Measurements from ENCODE around the gene SPOCK2.
A peak's percentile ranks its signal among the peaks of the same experiment; 100 is the strongest.

The SPOCK2 gene

GRCh38 chr10:72065439-72066025, 22.8 kb downstream of the SPOCK2 start:
- in situ Hi-C loops (cut with HindIII; ENCODE audit: low pct_ligation_motif_present, low pct_unique_long_range_greater_than_20kb, low sequenced_read_pairs), result no loop called here
- no peak for DNase-seq

- DNase-seq, result no peak
- in situ Hi-C loops (cut with HindIII; ENCODE audit: low pct_ligation_motif_present, low pct_unique_long_range_greater_than_20kb, low sequenced_read_pairs), result no loop called here
These were observed 24.5 kb downstream of the SPOCK2 start for GRCh38 chr10:72063703-72064391.

GRCh38 chr10:72062832-72063702, 25.3 kb downstream of the SPOCK2 start:
- in situ Hi-C loops (cut with HindIII; ENCODE audit: low pct_ligation_motif_present, low pct_unique_long_range_greater_than_20kb, low sequenced_read_pairs), result no loop called here
- DNase-seq, result no peak

DNA sequence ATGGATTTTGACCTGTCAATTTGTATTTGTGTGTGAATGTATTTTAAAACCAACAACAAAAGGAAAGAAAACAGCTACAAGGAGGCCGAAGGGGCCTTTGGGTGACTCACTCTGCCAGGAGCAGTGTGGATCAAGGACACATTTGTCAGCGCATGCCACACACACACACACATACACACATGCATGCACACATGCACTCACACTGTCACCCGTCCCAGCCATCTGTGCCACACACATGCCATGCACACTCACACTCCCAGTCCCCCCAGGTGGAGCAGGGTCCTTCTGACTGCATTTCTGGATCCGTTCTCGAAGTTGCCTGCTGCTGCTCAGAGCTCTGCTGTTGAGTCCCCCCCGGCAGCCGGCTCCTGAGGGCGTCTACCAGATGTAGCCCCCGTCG, 26.0 kb downstream of the SPOCK2 start:
- no peak for DNase-seq
- in situ Hi-C loops (cut with HindIII; ENCODE audit: low pct_ligation_motif_present, low pct_unique_long_range_greater_than_20kb, low sequenced_read_pairs), result no loop called here

- no peak for DNase-seq
- in situ Hi-C loops (cut with HindIII; ENCODE audit: low pct_ligation_motif_present, low pct_unique_long_range_greater_than_20kb, low sequenced_read_pairs), result no loop called here
These were observed 26.4 kb downstream of the SPOCK2 start for GRCh38 chr10:72061930-72062329.

GRCh38 chr10:72061491-72061890, 26.9 kb downstream of the SPOCK2 start:
- peak; percentile 30 for DNase-seq
- in situ Hi-C loops (cut with HindIII; ENCODE audit: low pct_ligation_motif_present, low pct_unique_long_range_greater_than_20kb, low sequenced_read_pairs), result no loop called here

DNA sequence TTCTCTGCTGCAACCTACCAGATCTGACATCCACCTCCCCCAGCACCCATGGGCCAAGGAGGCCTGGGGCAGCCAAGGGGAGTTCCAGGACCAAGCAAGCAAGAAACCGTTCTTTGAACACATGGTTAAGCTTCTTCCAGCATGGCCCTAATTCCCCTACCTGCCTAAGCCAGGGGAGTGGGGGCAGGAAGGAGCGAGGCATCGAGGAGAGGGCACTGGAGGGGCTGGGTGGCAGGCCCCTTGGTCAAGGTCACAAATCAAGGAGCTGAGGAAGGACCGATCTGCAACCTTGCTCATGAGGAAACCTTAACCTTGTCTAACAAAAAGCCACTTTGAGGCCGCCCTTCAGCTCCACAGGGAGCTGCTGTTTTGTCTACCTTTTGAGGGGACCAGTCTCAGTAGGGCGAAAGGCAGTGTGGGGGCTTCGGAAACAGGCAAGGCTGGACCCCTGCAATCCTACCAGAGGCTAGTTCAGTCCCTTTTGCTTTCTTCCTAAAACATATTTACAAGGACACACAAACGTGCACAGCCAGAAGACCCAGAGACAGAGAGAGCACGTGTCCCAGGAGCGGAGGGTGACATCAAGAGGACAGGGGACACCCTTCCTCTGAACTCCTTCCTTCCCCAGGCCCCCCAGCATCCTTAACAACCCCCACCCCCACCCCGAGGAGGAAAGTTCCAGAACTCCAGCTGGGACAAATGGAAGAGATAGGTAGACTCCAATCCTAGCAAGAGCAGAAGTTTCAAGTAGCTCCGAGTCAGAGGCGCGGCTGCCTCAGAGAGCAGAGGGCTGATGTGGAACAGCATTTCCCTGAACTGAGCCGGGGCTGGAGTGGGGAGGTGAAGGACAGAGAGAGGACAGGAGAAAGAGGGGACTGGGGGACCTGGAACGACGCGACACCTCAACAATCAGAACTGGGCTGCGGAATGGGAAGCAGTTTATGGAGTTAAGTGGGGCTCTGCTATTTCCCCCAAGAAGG, 28.2 kb downstream of the SPOCK2 start:
- in situ Hi-C loops (cut with HindIII; ENCODE audit: low pct_ligation_motif_present, low pct_unique_long_range_greater_than_20kb, low sequenced_read_pairs), result no loop called here
- DNase-seq, result no peak

DNA sequence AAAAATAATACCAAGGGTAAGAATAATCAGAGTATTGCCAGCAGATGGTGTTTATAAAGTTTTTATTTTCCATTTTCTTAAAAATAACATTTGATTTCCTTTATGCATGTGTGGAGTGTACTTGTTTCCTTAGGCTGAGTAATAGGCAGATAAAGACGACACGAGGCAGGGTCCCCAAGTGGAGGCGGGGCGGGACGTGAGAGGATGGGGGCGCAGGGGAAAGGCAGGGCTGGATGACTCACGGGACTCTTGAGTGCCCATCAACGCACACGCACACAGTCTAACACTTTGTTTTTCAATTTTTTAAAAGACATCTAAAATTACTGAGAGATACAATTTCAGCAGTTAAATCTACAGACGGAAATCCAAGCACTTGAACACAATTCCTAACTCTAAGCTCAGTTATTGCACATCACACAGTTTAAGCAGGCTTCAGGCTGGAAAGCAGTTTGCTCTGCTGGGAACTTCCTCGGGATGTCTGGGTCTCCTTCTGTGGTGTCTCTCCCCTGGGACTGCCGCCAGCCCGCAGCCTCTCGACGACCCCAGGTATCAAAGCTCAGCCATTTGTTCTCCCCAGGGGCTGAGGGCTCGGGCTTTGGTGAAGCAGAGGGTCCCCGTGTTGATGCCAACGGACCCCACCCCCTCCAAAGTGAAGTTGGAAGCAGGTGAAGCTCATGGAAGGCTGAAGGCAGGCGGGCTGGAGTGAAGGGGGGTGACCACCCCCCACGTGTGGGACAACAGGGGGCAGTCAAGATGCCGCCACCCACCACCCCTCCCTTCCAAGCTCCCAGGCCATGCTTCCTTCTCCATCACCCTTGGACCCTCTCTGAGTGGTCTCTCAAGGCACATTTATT, 29.1 kb downstream of the SPOCK2 start:
- no peak for DNase-seq
- in situ Hi-C loops (cut with HindIII; ENCODE audit: low pct_ligation_motif_present, low pct_unique_long_range_greater_than_20kb, low sequenced_read_pairs), result no loop called here

GRCh38 chr10:72058347-72058898, 29.9 kb downstream of the SPOCK2 start:
- no peak for DNase-seq
- in situ Hi-C loops (cut with HindIII; ENCODE audit: low pct_ligation_motif_present, low pct_unique_long_range_greater_than_20kb, low sequenced_read_pairs), result no loop called here

- in situ Hi-C loops (cut with HindIII; ENCODE audit: low pct_ligation_motif_present, low pct_unique_long_range_greater_than_20kb, low sequenced_read_pairs), result no loop called here
- no peak for DNase-seq
These were observed 31.2 kb downstream of the SPOCK2 start for GRCh38 chr10:72056932-72057751.

- in situ Hi-C loops (cut with HindIII; ENCODE audit: low pct_ligation_motif_present, low pct_unique_long_range_greater_than_20kb, low sequenced_read_pairs), result no loop called here
- no peak for DNase-seq
These were observed 32.2 kb downstream of the SPOCK2 start for GRCh38 chr10:72056113-72056512.

DNA sequence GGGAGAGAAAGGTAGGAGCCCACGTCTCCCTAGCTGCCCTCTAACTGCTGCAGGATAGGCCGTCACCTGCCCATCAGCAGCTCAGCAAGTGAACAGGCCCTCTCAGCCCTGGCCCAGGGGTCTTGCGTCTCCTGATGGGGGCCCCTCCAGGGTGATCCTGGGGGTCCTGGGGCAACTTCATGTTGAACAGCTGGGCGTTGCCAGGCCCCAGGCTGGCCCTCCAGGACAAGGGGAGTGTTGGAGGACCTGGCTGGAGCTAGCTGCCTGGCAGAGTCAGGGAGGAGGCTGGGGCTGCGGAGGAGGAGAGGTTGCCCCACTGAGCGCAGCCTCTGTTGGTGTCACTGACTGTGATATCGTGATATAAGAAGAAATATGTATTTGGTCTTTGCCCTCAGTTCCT, 34.7 kb downstream of the SPOCK2 start:
- in situ Hi-C loops (cut with HindIII; ENCODE audit: low pct_ligation_motif_present, low pct_unique_long_range_greater_than_20kb, low sequenced_read_pairs), result no loop called here
- no peak for DNase-seq

DNA sequence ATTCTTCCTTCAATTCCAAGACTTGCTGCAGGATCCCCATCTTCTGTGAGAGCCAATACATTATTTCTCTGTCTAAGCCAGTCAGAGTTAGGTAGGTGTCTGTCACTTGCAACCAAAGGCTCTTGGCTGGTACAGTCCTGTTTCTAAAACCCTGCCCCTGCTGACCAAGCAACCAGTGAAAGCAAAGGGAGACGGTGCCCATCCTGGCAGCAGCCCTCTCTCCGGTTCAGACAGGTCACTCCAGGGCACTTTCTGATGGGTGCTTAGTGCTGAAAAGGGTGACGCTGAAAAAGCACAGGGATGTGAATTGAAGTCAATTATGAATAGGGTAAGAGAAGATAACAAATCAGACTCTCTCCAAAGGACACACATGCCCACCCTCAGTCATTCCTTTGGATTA, 37.5 kb downstream of the SPOCK2 start:
- in situ Hi-C loops (cut with HindIII; ENCODE audit: low pct_ligation_motif_present, low pct_unique_long_range_greater_than_20kb, low sequenced_read_pairs), result no loop called here
- no peak for DNase-seq

GRCh38 chr10:72049969-72050781, 38.2 kb downstream of the SPOCK2 start:
- no peak for DNase-seq
- in situ Hi-C loops (cut with HindIII; ENCODE audit: low pct_ligation_motif_present, low pct_unique_long_range_greater_than_20kb, low sequenced_read_pairs), result no loop called here

DNA sequence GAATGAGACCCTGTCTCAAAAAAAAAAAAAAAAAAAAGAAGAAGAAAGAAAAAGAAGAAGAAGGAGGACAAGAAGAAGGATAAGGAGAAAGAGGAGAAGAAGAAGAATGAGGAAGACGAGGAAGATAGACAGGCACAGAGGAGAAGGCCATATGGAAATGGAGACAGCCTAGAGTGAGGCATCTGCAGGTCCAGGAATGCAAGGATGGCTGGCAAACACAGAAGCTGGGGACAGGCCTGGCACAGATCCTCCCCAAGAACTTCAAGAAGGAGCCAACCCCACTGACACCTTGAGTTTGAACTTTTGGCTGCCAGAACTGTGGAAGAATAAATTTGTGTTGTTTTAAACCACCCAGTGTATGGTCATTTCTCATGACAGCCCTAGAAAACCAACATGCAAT, 38.9 kb downstream of the SPOCK2 start:
- in situ Hi-C loops (cut with HindIII; ENCODE audit: low pct_ligation_motif_present, low pct_unique_long_range_greater_than_20kb, low sequenced_read_pairs), result no loop called here
- no peak for DNase-seq
